GM12872 (cell line): ENCODE results near the gene HOMER1.

ENCODE experiments used
- CTCF ChIP-seq: IDR thresholded peaks from 3 replicates; pipeline ENCODE4 v1.5.1; 2011; ENCODE audit warnings: low read depth, mild to moderate bottlenecking, low read length, moderate library complexity; ENCODE audit not compliant: insufficient read depth

Gene HOMER1

GRCh38 chr5:79508354-79508753, 5.6 kb downstream of the HOMER1 start:
- no peak for TF ChIP-seq CTCF

GRCh38 chr5:79507251-79508205, 6.4 kb downstream of the HOMER1 start:
- TF ChIP-seq CTCF = no peak

GRCh38 chr5:79505138-79505537, 8.8 kb downstream of the HOMER1 start:
- TF ChIP-seq CTCF = no peak

- no peak for TF ChIP-seq CTCF
Observed at GRCh38 chr5:79503794-79504495, 10.0 kb downstream of the HOMER1 start.

GRCh38 chr5:79499640-79500273, 14.2 kb downstream of the HOMER1 start:
- TF ChIP-seq CTCF = no peak

- no peak for TF ChIP-seq CTCF
Observed at GRCh38 chr5:79495311-79495710, 18.6 kb downstream of the HOMER1 start.

- TF ChIP-seq CTCF = no peak
Observed at GRCh38 chr5:79493596-79494345, 20.2 kb downstream of the HOMER1 start.
